ENCODE results near the gene RABGGTA.

RABGGTA gene

DNA sequence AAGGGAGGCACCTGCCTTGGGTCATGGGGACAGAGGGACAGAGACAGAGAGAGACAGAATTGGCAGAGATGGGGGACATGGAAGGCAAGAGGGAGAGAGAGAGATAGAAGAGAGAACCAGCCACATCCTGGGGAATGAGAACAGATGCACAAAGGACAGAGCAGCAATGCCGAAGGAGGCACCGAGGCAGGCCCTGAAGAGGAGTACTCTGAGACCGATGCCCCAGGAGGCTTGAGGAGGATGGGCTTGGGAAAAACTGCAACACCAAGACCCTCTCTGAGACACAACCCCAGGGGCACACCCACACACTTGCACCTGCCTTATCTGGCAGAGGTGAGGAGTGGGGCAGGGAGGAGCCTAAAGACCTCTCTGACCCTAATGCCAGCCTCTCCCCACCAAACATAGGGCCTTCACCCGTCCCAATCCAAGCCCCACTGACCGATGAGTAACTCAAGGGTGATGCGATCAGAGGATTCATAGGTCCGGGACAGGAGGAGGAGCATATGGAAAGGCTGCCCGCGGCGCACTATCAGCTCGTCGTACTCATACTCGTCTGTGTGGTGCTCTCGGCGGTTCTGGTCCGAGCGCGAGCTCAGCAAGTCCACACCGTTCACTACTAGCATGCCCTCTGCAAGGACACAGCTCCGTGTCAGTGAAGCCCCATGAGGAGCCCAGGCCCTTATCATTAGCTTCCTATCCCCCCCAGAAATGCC, 10.0 kb downstream of the RABGGTA start:
- TF ChIP-seq, protein P1, sequence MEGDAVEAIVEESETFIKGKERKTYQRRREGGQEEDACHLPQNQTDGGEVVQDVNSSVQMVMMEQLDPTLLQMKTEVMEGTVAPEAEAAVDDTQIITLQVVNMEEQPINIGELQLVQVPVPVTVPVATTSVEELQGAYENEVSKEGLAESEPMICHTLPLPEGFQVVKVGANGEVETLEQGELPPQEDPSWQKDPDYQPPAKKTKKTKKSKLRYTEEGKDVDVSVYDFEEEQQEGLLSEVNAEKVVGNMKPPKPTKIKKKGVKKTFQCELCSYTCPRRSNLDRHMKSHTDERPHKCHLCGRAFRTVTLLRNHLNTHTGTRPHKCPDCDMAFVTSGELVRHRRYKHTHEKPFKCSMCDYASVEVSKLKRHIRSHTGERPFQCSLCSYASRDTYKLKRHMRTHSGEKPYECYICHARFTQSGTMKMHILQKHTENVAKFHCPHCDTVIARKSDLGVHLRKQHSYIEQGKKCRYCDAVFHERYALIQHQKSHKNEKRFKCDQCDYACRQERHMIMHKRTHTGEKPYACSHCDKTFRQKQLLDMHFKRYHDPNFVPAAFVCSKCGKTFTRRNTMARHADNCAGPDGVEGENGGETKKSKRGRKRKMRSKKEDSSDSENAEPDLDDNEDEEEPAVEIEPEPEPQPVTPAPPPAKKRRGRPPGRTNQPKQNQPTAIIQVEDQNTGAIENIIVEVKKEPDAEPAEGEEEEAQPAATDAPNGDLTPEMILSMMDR (IDR thresholded peaks at IDR 0.05; ENCODE audit: control insufficient read depth, insufficient read depth, low read depth, low read length, missing control alignments): no peak
- H3K4me3 ChIP-seq (ENCODE audit: control insufficient read depth, low read depth, low read length): no peak overlapping the region
- no peak for DNase-seq (ENCODE audit: low read depth)

DNA sequence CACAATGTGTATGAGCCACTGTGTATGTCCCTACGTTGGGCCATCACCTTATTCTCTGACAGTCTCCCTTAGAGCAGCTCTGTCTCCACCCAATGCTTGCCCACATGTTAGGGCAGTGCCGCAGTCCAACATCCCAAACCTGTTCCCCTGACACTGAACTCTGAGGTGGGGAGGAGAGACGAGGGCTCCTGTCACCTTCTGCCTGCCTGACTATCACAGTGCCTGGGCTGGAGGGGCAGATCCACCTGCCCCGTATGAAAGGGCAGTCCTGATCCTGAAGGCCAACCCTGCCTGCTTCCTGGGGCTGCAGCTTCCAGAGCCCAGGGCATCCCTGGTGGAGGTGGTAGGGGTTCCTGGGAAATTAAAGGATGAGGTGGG, 10.6 kb downstream of the RABGGTA start:
- TF ChIP-seq, protein P1 (IDR thresholded peaks at IDR 0.05; ENCODE audit: control insufficient read depth, insufficient read depth, low read depth, low read length, missing control alignments): no peak
- DNase-seq (ENCODE audit: low read depth): no peak
- no peak overlapping the region for H3K4me3 ChIP-seq (ENCODE audit: control insufficient read depth, low read depth, low read length)

DNA sequence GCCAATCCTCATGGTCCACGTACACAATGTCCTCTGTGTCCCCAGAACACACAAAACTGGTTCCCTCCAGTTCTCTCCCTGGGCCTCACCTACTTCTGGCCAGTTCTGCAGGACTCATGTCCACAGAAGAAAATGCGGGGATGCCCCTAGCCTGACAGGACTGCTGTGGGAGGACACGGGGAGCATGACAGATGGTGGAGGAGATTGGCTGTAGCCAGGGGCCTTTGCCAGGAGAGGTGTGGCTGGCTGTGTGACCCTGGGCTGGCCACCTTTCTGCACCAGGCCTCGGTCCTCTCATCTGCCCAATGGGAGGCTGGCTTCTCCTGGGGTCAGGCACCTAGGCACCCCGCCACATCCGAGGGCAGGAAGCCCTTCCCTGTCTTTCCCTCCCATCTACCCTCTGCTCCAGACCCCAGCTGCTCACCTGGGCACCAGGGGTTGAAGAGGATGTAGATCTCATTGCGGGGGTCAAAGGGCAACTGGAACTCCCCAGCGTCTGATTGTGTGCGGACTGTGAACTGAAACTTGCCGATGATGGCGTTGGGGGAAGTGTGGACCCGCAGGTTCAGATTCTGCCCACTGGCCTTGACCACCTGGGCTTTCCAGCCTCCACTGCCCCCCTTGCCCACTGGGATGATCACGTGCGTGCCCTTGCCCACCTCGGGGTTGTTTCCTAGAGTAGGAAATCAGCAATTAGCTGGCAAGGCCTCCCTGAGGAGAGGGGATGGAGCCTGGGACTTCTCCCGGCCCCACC, 11.2 kb downstream of the RABGGTA start:
- TF ChIP-seq, protein P1 (IDR thresholded peaks at IDR 0.05; ENCODE audit: control insufficient read depth, insufficient read depth, low read depth, low read length, missing control alignments): no peak
- no peak overlapping the region for H3K4me3 ChIP-seq (ENCODE audit: control insufficient read depth, low read depth, low read length)
- no peak for DNase-seq (ENCODE audit: low read depth)

DNA sequence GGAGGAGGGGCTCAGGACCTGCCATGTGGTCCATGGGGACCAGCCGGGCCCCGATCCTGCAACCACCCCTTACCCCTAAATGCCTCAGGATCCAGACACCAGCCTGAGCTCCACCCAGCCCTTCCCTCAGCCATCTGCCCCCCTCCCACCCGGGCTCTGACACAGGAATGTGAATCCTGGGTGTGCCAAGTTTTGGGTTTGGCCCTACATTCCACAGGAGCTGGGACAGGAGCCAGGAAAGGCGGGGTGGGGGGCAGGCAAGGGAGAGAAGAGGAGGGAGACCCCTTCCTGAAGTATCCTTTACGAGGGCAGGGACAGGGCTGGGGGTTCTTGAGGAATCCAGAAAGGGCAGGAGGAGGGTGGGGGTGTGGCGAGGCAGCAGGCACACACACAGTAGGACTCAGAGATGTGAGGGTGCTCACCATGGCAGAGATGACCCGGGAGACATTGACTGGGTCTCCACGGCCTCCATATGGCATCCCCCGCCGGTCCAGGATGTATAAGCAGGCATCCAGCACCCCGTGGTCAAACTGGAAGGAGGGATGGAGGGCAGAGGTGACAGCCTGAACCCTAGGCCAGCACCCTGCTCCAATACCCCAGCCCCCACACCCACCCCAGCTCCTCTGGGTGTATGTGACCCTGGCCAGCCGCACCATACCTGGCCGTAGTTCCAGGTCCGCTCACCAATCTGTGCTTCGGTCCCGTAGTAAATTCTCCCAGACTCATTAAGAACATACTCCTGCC, 11.9 kb downstream of the RABGGTA start:
- no peak overlapping the region for H3K4me3 ChIP-seq (ENCODE audit: control insufficient read depth, low read depth, low read length)
- TF ChIP-seq, protein P1 (IDR thresholded peaks at IDR 0.05; ENCODE audit: control insufficient read depth, insufficient read depth, low read depth, low read length, missing control alignments): no peak
- no peak for DNase-seq (ENCODE audit: low read depth)

DNA sequence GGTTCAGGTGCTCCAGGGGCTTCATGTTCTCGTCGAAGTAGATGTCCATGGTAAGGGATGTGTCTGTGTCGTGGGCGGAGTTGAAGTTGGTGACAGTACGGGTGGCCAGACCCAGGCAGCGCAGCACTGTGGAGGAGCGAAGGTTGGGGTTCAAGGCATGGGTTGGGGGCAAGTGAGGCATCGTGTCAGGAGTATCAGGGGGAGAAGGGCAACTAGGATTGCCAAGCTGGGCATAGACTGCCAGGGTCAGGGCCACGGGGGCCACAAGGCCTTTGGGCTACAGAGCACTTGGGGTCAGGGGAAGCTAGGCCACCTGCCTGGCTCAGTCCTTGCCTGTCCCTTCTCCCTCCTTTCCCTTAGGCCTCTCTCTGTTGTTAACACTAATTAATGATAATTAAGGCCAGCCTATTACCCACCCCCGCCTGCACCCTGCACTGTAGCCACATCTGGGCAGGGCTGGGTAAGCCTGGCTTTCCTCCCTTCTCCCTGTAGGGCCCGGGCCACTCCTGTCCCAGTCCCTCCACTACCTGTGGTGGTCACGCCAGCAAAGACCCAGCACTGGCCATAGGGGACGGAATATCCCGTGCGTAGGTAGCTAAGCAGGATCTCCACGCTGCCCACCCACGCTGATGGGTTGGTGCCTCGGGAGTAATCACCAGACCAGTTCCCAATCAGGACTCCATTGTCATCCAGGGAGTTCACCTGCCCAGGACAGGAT, 12.7 kb downstream of the RABGGTA start:
- DNase-seq (ENCODE audit: low read depth): no peak
- H3K4me3 ChIP-seq (ENCODE audit: control insufficient read depth, low read depth, low read length): no peak overlapping the region
- TF ChIP-seq, protein P1 (IDR thresholded peaks at IDR 0.05; ENCODE audit: control insufficient read depth, insufficient read depth, low read depth, low read length, missing control alignments): no peak

DNA sequence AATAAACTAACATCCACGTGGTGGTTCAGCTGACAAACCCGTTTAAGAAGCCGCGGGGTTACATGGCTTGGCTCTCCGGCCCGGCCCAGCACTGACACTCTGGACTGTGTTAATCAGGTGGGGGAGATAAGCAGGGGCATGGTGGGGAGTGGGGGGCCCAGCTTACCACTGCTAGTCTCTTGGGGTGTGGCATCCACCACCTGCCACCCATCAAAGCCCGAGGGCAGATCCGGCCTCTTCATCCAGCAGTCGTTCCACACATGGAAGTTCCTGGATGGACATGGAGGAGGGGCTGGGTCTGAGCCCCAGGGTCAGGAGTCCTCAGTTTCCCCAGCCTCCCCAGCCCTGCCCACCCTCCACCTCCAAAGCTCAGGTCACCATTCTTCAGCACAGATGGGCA, 13.3 kb downstream of the RABGGTA start:
- no peak for DNase-seq (ENCODE audit: low read depth)
- H3K4me3 ChIP-seq (ENCODE audit: control insufficient read depth, low read depth, low read length): no peak overlapping the region
- TF ChIP-seq, protein P1 (IDR thresholded peaks at IDR 0.05; ENCODE audit: control insufficient read depth, insufficient read depth, low read depth, low read length, missing control alignments): no peak

All from AG09309 (cell line).